Measurements from ENCODE around the gene DPYSL5.

The DPYSL5 gene

DNA sequence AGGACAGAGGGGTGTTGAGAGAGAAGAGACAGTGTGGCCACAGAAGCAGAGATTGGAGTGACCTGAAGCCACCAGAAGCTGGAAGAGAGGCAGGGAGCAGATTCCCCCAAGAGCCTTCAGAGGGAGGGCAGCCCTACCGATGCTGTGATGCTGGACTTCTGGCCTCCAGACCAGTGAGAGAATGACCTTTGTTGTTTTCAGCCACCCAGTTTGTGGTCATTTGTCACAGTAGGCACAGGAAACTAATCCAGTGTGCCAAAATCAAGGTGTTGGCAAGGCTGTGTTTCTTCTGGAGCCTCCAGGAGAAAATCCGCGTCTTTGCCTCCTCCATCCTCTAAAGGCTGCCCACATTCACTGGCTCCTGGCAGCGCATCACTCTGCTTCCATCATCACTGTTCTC, 137.9 kb downstream of the DPYSL5 start:
- no peaks in the 10 kb centered on the region for H3K36me3 ChIP-seq (ENCODE audit: low read depth)
- no peaks in the 10 kb centered on the region for H3K4me1 ChIP-seq (ENCODE audit: insufficient read depth, poor library complexity, severe bottlenecking)
- H3K27ac ChIP-seq (ENCODE audit: poor library complexity, severe bottlenecking), result no peak overlapping the region
- ATAC-seq (ENCODE audit: low read depth), result no peak
- H3K4me3 ChIP-seq (ENCODE audit: severe bottlenecking), result no peak overlapping the region
- TF ChIP-seq, protein P1, sequence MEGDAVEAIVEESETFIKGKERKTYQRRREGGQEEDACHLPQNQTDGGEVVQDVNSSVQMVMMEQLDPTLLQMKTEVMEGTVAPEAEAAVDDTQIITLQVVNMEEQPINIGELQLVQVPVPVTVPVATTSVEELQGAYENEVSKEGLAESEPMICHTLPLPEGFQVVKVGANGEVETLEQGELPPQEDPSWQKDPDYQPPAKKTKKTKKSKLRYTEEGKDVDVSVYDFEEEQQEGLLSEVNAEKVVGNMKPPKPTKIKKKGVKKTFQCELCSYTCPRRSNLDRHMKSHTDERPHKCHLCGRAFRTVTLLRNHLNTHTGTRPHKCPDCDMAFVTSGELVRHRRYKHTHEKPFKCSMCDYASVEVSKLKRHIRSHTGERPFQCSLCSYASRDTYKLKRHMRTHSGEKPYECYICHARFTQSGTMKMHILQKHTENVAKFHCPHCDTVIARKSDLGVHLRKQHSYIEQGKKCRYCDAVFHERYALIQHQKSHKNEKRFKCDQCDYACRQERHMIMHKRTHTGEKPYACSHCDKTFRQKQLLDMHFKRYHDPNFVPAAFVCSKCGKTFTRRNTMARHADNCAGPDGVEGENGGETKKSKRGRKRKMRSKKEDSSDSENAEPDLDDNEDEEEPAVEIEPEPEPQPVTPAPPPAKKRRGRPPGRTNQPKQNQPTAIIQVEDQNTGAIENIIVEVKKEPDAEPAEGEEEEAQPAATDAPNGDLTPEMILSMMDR (IDR thresholded peaks at IDR 0.05; ENCODE audit: poor library complexity, severe bottlenecking), result no peak
- H3K27me3 ChIP-seq (ENCODE audit: insufficient read depth, poor library complexity, severe bottlenecking), result no peaks in the 10 kb centered on the region
- no peaks in the 10 kb centered on the region for H3K9me3 ChIP-seq (ENCODE audit: severe bottlenecking)
- no peak for DNase-seq (ENCODE audit: low spot score)

DNA sequence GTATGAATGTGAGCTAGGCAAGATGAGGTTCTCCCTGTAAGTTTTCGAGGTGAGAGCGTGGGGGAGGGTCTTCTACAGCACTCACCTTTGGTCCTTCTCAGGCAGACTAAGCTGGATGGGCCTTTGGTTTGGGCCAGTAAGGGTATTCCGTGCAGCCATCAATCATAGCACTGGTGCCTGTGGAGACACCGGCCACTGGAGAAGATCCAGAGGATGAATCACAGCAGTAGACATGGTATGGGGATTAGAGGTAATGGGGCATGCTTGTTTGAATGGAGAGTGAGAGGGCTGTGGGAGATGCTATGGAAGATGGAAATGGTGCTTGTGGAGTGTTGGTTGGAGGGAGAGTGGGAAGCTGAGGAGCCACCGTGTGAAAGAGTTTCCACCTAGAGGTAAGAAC, 138.6 kb downstream of the DPYSL5 start:
- no peak for DNase-seq (ENCODE audit: low spot score)
- Histone ChIP-seq H3K4me1 (ENCODE audit: insufficient read depth, poor library complexity, severe bottlenecking) (no peaks in the 10 kb centered on the region), H3K4me3 (ENCODE audit: severe bottlenecking) (no peak overlapping the region), H3K27me3 (ENCODE audit: insufficient read depth, poor library complexity, severe bottlenecking) (no peaks in the 10 kb centered on the region), H3K27ac (ENCODE audit: poor library complexity, severe bottlenecking) (no peak overlapping the region), H3K36me3 (ENCODE audit: low read depth) (no peaks in the 10 kb centered on the region), H3K9me3 (ENCODE audit: severe bottlenecking) (no peaks in the 10 kb centered on the region)
- TF ChIP-seq, protein P1 (IDR thresholded peaks at IDR 0.05; ENCODE audit: poor library complexity, severe bottlenecking), result no peak
- no peak; the same call in 2 of the 3 replicates for ATAC-seq (ENCODE audit: low read depth)

DNA sequence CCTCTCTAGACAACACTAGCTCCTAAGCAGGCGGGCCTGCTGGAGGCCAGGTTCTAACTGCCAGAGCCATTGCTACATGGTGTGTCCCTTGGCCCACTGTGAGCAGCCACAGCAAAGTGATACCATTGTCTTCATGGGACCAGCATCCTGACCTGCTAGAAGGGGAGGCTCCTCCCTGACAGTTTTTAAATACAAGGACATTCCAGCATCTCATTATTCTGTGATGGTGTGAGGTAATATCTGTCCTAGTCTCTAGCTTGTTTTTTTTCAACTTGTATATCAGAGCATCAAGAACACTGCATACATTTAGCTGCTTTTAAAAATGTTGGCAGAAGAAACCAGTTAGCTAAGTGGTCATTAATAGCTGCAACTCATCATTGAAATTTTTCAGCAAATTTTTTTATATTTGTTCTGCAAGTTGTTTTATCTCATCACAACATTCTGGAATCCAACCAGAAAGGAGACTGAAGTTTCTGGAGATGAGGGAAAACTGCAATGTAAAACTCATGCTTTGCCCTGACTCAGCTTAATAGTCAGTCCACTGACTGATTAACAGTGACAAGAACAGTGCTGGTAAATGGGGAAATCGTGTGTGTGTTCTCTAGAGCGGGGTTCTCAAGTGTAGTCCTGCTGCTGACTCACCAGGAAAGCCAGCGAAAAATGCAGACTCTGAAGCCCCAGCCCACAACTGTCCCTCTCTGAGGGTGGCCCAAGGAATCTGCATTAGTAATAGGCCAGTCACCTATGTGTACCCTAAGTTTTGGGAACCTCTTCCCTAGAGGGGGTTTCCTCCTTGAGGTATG, 140.3 kb downstream of the DPYSL5 start:
- TF ChIP-seq, protein P1 (IDR thresholded peaks at IDR 0.05; ENCODE audit: poor library complexity, severe bottlenecking), result no peak
- no peak for DNase-seq (ENCODE audit: low spot score)
- Histone ChIP-seq H3K4me3 (ENCODE audit: severe bottlenecking) (no peak overlapping the region), H3K9me3 (ENCODE audit: severe bottlenecking) (no peaks in the 10 kb centered on the region), H3K4me1 (ENCODE audit: insufficient read depth, poor library complexity, severe bottlenecking) (no peaks in the 10 kb centered on the region), H3K36me3 (ENCODE audit: low read depth) (no peaks in the 10 kb centered on the region), H3K27me3 (ENCODE audit: insufficient read depth, poor library complexity, severe bottlenecking) (no peaks in the 10 kb centered on the region), H3K27ac (ENCODE audit: poor library complexity, severe bottlenecking) (no peak overlapping the region)
- ATAC-seq (ENCODE audit: low read depth), result no peak

DNA sequence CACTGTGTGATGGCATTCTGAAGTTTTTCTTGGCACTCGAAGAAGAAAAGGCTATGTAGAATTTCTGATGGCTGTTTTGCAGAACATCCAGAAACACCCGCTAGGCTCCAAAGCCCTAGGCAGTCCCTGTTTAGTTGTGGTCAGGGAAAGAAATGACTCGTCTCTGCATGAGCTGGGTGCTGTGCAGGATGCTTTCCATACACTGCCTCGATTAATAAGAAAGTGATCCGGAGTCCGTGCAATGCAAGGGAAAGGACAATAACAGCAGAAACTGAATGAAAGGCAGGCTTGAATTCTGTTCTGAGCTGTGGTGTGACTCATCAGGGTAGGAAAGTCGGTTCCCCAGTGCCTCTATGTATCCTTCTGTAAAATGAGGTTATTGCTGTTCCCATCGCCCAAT, 141.2 kb downstream of the DPYSL5 start:
- H3K4me3 ChIP-seq (ENCODE audit: severe bottlenecking), result no peak overlapping the region
- no peaks in the 10 kb centered on the region for H3K4me1 ChIP-seq (ENCODE audit: insufficient read depth, poor library complexity, severe bottlenecking)
- DNase-seq (ENCODE audit: low spot score) (no peak), ATAC-seq (ENCODE audit: low read depth) (no peak)
- no peaks in the 10 kb centered on the region for H3K36me3 ChIP-seq (ENCODE audit: low read depth)
- TF ChIP-seq, protein P1 (IDR thresholded peaks at IDR 0.05; ENCODE audit: poor library complexity, severe bottlenecking), result no peak
- no peaks in the 10 kb centered on the region for H3K27me3 ChIP-seq (ENCODE audit: insufficient read depth, poor library complexity, severe bottlenecking)
- no peak overlapping the region for H3K27ac ChIP-seq (ENCODE audit: poor library complexity, severe bottlenecking)
- no peaks in the 10 kb centered on the region for H3K9me3 ChIP-seq (ENCODE audit: severe bottlenecking)

DNA sequence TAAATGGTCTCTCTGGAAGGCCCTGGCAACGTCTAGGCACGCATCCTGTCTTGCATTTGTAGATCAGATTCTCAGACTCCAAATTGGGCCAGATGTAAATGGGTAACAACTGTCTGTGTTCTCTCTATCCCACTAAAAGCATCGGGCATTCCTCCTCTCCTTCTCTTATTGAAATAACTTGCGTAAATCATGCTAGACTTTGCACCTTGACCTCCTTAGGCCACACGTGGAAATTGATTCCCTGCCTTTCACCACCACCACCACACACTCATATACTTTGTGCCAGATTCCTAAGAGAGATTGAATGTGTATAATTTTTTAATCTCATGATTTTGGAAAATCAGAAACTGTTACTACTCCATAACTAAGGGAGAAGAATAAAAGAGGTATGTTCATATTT, 143.8 kb downstream of the DPYSL5 start:
- H3K36me3 ChIP-seq (ENCODE audit: low read depth), result no peaks in the 10 kb centered on the region
- H3K4me3 ChIP-seq (ENCODE audit: severe bottlenecking), result no peak overlapping the region
- H3K4me1 ChIP-seq (ENCODE audit: insufficient read depth, poor library complexity, severe bottlenecking), result no peaks in the 10 kb centered on the region
- no peak for ATAC-seq (ENCODE audit: low read depth)
- H3K27ac ChIP-seq (ENCODE audit: poor library complexity, severe bottlenecking), result no peak overlapping the region
- no peaks in the 10 kb centered on the region for H3K27me3 ChIP-seq (ENCODE audit: insufficient read depth, poor library complexity, severe bottlenecking)
- no peaks in the 10 kb centered on the region for H3K9me3 ChIP-seq (ENCODE audit: severe bottlenecking)
- no peak for DNase-seq (ENCODE audit: low spot score)
- TF ChIP-seq, protein P1 (IDR thresholded peaks at IDR 0.05; ENCODE audit: poor library complexity, severe bottlenecking), result no peak
